GM21360 (cell line): ENCODE measurements around the gene CCN5.

Experiments
- ATAC-seq: cut with Tn5 transposase; IDR thresholded peaks from one replicate; pipeline ENCODE4 v1.9.1; 2021; ENCODE audit warnings: mild to moderate bottlenecking, moderate library complexity; ENCODE audit not compliant: unreplicated experiment

The CCN5 gene

DNA sequence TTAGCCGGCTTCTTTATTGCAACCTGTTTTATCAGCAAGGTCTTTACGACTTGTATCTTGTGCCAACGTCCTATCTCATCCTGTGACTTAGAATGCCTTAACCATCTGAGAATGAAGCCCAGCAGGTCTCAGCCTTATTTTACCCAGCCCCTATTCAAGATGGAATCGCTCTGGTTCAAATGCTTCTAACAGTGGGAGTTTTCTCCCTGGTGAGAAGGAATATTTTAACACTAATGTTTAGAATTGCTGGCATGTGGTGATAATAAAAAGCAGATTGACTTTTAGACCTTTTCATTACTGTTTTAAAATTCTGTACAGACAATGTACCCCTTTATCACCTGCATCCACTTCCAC lies 20.6 kb downstream of the CCN5 start:
- ATAC-seq = no peak

DNA sequence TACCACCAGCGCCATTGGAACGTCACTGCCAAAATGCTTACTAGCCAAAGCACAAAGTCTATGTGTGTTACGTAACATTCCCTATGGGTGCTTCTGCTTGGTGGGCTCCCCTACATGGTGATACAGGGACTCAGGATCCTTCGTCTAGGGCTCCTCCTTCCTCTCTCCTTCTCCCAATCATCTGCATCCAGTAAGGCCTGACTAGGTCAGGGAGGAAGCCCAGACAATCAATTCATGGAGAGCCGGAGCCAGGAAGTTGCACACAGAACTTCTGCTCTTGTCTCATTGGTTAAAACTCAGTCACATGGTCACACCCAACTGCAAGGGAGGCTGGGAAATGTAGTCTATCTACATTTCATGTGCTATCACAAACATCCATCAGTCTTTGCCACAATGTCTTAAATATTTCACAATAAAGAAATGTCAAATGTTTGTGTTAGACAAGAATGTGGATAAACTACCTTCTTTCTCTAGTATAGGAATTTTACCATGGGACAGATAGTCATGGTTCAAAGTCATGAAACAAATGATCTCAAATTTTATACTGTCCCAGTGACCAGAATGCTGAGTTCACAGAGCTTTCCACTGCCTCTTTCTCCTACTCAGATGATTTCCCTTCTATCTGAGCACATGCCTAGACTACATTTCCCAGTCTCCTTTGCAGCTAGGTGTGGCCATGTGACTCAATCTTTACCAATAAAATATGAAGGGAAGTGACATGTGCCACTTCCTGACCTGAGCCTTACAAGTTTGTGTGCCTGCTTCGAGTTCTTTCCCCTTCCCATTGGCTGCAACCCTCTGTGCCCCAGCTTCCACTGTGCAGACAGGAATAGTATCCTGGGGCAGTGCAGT lies 21.2 kb downstream of the CCN5 start:
- ATAC-seq = no peak

GRCh38 chr20:44737116-44737515 lies 21.9 kb downstream of the CCN5 start:
- ATAC-seq = no peak

DNA sequence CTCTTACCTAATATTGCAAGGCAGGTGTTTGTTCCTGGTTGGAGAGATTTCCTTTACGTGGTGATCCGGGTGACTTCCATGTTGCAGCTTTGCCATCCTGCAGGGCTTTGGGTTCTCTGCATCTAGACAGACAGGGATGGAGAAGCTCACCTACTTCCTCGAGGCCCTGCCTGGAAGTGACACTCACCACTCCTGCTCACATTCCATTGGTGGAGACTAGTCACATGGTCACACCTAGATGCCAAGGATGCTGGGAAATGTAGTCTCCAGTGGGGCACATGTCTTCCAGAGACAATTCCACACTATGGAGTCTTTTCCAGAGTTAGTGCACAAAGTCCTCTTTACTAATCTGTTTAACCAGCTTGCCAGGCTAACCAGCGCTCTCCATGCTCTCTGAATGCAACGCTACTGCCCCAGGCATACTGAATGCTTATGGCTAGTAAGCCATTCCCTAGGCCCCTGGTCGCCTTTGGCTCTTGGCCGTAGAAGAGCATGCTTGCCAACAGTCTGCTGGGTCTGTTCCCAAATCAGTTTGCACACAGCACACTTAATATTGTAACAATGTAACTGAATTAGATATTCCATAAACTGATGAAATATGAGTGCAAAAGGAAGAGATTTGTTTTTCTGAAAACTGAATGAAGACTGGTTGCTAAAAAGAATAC lies 23.8 kb downstream of the CCN5 start:
- no peak for ATAC-seq

GRCh38 chr20:44739942-44740341 lies 24.8 kb downstream of the CCN5 start:
- no peak for ATAC-seq

GRCh38 chr20:44742304-44743079 lies 27.3 kb downstream of the CCN5 start:
- no peak for ATAC-seq

DNA sequence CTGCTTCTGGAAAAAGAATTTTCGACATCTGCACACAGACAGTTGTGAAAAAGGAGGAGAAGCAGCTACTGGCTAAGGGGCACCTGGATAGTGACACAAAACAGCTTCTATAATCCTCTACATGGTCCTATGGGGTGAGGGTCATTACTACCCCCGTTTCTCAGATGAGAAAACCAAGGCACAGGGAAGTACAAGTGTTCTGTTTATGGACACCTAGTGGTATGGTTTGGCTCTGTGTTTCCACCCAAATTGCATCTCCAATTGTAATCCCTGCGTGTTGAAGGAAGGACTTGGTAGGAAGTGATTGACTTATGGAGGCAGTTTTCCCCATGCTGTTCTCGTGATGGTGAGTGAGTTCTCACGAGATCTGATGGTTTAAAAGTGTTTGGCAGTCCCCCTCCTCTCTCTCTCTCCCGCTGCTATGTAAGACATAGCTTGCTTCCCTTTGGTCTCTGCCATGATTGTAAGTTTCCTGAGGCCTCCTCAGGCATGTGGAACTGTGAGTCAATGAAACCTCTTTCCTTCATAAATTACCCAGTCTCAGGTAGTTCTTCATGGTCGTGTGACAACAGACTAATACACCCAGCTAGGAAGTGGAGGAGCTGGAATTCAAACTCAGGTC lies 28.0 kb downstream of the CCN5 start:
- ATAC-seq = no peak

- no peak for ATAC-seq
Measured at GRCh38 chr20:44743916-44744655, 28.9 kb downstream of the CCN5 start.

- ATAC-seq = no peak
Measured at GRCh38 chr20:44745122-44745597, 30.0 kb downstream of the CCN5 start.

GRCh38 chr20:44745598-44746366 lies 30.6 kb downstream of the CCN5 start, which contains the start of gene KCNK15:
Gene KCNK15 (plus strand): TSS chr20:44745865. CDS start chr20:44745911, 46 bp downstream.
- no peak for ATAC-seq

DNA sequence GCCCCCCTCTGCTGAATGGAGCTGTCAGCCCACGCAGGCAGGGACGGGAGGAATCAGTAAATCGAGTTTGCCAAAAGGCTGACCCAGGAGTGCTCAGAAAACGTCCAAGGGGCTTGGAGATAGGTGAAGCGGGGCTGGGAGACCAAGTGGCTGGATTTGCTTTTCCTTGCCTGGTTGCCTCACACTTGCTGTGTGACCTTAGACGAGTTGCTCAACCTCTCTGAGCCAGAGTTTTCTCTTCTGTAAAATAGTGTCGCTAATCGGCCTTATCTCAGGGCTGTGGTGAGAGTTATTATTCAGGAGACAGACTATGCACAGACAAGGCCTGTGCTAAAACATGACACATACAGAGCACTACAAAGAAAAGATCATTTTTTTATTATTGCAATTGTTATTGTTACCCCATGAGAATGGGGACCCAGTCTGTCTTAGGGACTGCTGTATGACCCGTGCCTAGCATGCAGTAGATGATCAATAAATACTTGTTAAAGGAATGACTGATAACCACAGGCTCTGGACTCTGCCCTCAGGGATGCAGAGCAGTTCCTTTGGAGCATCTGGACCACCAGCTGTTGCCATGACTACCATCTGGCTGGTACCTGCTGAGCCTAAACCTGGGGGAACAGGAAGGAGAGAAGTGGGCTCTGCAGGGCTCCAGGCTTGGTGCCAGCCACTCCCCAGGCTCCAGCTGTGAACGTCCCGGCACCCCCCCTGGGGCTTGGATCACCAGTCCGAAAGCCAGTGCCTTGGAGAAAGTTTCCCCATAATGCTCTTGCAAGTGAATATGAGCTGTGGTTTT lies 31.4 kb downstream of the CCN5 start:
- ATAC-seq = no peak

GRCh38 chr20:44747166-44748004 lies 32.2 kb downstream of the CCN5 start:
- ATAC-seq = no peak

DNA sequence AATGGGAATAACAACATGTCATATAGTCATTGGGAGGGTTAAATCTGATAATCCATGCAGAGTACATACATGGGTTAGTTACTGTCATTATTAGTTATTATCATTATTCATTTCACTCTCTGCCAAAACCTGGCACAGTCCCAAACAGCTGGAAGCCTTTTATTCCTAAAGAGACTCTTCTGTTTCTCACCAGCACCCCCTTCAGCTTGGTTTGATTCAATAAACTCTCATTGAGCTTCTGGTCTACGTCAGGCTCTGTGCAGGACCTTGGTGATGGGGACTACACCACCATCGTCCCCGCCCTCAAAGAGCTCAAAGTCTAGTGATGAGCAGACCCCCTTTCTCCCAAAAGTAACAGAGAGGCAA lies 32.8 kb downstream of the CCN5 start:
- ATAC-seq = no peak

GRCh38 chr20:44750081-44750805 lies 35.1 kb downstream of the CCN5 start:
- no peak for ATAC-seq

- ATAC-seq = no peak
Measured at GRCh38 chr20:44752099-44752931, 37.1 kb downstream of the CCN5 start.

DNA sequence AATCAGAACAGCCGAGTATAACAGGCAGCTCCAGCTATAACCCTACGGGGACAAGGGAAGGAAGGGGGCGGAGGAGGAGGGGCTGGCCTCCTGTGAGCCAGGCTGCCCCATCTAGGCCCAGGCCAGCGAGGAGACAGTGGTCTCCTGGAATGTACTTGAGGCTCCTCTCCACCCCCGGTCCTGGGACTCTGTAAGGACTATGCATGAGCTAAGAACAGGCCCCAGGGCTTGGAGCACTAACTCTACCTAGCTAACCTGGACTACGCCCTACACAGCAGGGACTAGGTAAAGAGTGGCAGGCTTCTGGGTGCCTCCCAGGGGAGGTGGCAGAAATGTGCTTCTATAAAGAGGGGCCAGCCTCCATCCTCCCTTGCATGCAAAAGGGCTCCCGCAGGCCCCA lies 39.4 kb downstream of the CCN5 start:
- ATAC-seq = no peak
